ENCODE measurements around the gene PCNX2. TPM values are rescaled to one million over a fixed set of nuclear protein-coding genes. Genes with fewer than 3 reads are reported as not detected.

Gene PCNX2
- total and polyA plus RNA-seq, 2 of the 13 experiments (the other 11 are each of a cell fraction or from before 2014, with no cell fraction given), result 0.11 to 0.42 TPM

- TF ChIP-seq HIC2 (CRISPR knock-in tag; IDR thresholded peaks at IDR 0.05; ENCODE audit: low read depth) (no peak), U2AF2 (IDR thresholded peaks at IDR 0.05; ENCODE audit: low read depth, low read length) (no peak), ZNF770 (CRISPR knock-in tag; IDR thresholded peaks at IDR 0.05) (no peak; the same call in 1 of the 2 replicates)
These were observed 42.2 kb downstream of the PCNX2 start (continued) for GRCh38 chr1:233253231-233253831.

DNA sequence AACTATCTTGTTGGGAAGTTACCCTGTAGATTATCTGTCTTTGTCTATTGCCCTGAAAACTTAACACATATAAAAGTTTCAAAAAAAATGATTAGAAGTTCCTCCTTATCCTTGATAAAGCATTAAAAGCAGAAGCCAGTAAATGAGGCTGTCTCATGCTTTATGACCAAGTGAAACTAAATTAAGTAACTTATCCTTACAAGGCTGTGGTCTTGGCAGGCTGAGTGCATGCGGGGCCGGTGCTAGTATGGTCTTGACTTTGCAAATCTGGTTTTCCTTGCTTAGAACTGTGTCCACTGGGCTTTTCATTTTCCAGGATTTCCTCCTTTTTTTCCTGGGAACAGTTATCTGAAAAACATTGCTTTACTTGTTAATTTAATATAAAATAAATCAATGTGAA is 43.1 kb downstream of the PCNX2 start:
- Histone ChIP-seq H3K36me3 (replicated peaks in 1 of 2; ENCODE audit: control insufficient read depth in 1 of 2, insufficient read depth in 2 of 2, low read length in 2 of 2) (no peaks in the 10 kb centered on the region), H3K4me2 (ENCODE audit: low read depth, low read length) (no peak overlapping the region), H2AFZ (ENCODE audit: low read length) (no peak overlapping the region), H3K9me3 (ENCODE audit: low read length) (no peaks in the 10 kb centered on the region), H3K27me3 (ENCODE audit: control insufficient read depth in 1 of 2, insufficient read depth in 2 of 2, low read length in 2 of 2) (no peaks in the 10 kb centered on the region; a peak in 1 of 5 replicates), H3K4me1 (ENCODE audit: insufficient read depth, low read length) (peaks cover 21% of the 10 kb centered on the region), H3K4me3 (replicated peaks in 1 of 3; ENCODE audit: insufficient read depth in 1 of 3, low read depth in 2 of 3, low read length in 3 of 3) (no peak overlapping the region), H3K79me2 (ENCODE audit: insufficient read depth, low read length) (no peaks in the 10 kb centered on the region), H3K27ac (ENCODE audit: extremely low read length, insufficient read depth, low read length) (no peak overlapping the region), H4K20me1 (ENCODE audit: insufficient read depth, low read length) (no peaks in the 10 kb centered on the region), H3K9ac (ENCODE audit: insufficient read depth, low read depth, low read length) (no peak overlapping the region)
- no TSS peak for BruUV-seq (replicated peaks)
- ChIA-PET CTCF (ENCODE audit: low intra/inter-chr PET ratio, low total read pairs) (no interaction called here), POLR2A (no interaction called here)
- no peak for TF ChIP-seq ZNF256 (CRISPR knock-in tag; conservative IDR thresholded peaks at IDR 0.05)
- TF ChIP-seq, protein P1, sequence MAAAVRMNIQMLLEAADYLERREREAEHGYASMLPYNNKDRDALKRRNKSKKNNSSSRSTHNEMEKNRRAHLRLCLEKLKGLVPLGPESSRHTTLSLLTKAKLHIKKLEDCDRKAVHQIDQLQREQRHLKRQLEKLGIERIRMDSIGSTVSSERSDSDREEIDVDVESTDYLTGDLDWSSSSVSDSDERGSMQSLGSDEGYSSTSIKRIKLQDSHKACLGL (CRISPR knock-in tag; IDR thresholded peaks at IDR 0.05), result no peak
- no peak for TF ChIP-seq ZNF263 (CRISPR knock-in tag; IDR thresholded peaks at IDR 0.05)
- TF ChIP-seq NCOA1 (CRISPR knock-in tag; IDR thresholded peaks at IDR 0.05), result no peak
- TF ChIP-seq ZNF432 (CRISPR knock-in tag; IDR thresholded peaks at IDR 0.05; ENCODE audit: borderline replicate concordance), result no peak
- TF ChIP-seq LCORL (IDR thresholded peaks at IDR 0.05), result no peak
- no peak for TF ChIP-seq LCORL (CRISPR knock-in tag; IDR thresholded peaks at IDR 0.05)
- TF ChIP-seq, protein P2, sequence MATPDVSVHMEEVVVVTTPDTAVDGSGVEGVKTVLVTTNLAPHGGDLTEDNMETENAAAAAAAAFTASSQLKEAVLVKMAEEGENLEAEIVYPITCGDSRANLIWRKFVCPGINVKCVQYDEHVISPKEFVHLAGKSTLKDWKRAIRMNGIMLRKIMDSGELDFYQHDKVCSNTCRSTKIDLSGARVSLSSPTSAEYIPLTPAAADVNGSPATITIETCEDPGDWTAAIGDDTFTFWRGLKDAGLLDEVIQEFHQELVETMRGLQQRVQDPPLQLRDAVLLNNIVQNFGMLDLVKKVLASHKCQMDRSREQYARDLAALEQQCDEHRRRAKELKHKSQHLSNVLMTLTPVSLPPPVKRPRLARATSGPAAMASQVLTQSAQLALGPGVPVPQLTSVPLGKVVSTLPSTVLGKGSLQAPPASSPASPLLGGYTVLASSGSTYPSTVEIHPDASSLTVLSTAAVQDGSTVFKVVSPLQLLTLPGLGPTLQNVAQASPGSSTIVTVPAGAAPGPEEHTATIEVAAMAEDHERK (CRISPR knock-in tag; IDR thresholded peaks at IDR 0.05; ENCODE audit: low read depth), result no peak
- no peak for TF ChIP-seq GTF2F1 (IDR thresholded peaks at IDR 0.05; ENCODE audit: low read length)
- TF ChIP-seq ZBTB3 (CRISPR knock-in tag; IDR thresholded peaks at IDR 0.05; ENCODE audit: borderline replicate concordance, low read depth), result no peak
- no peak for TF ChIP-seq ZNF549 (CRISPR knock-in tag; IDR thresholded peaks at IDR 0.05)
- no peak for TF ChIP-seq SMYD3 (CRISPR knock-in tag; IDR thresholded peaks at IDR 0.05)
- TF ChIP-seq PITX1 (CRISPR knock-in tag; IDR thresholded peaks at IDR 0.05), result no peak
- no peak for TF ChIP-seq TEAD3 (CRISPR knock-in tag; optimal IDR thresholded peaks at IDR 0.05; ENCODE audit: borderline replicate concordance)
- TF ChIP-seq KDM6A (CRISPR knock-in tag; IDR thresholded peaks at IDR 0.05; ENCODE audit: low read depth), result no peak
- 83% methylated on average over 2 of the region's 2 CpGs for WGBS (ENCODE audit: low lambda C conversion rate)
- FAIRE-seq (no peak), ATAC-seq (no peak), DNase-seq (ENCODE audit: low spot score) (no peak)
- intact Hi-C loops (cut with micrococcal nuclease; ENCODE audit: unreplicated experiment), result no loop called here
- in situ Hi-C loops (cut with HindIII; ENCODE audit: extremely low pct_ligation_motif_present, low pct_unique_long_range_greater_than_20kb), result no loop called here
